ENCODE measurements around the gene RASD2.

Gene RASD2

GRCh38 chr22:35567351-35568141 lies 26.9 kb downstream of the RASD2 start:
- no peak for FAIRE-seq
- DNase-seq (ENCODE audit: insufficient read length), result no peak

GRCh38 chr22:35568751-35569739 lies 28.4 kb downstream of the RASD2 start:
- no peak for DNase-seq (ENCODE audit: insufficient read length)
- FAIRE-seq, result no peak
- TF ChIP-seq POLR2A (IDR thresholded peaks at IDR 0.05; ENCODE audit: low read depth, low read length), result no peak
- no peak for TF ChIP-seq POLR2AphosphoS5 (IDR thresholded peaks at IDR 0.05; ENCODE audit: low read depth, low read length)
- no peak for TF ChIP-seq TAF1 (IDR thresholded peaks at IDR 0.05; ENCODE audit: borderline replicate concordance, low read depth, low read length)

More at GRCh38 chr22:35567351-35568141, 26.9 kb downstream of the RASD2 start:
- TF ChIP-seq TAF1 (IDR thresholded peaks at IDR 0.05; ENCODE audit: borderline replicate concordance, low read depth, low read length), result no peak
- no peak for TF ChIP-seq POLR2AphosphoS5 (IDR thresholded peaks at IDR 0.05; ENCODE audit: low read depth, low read length)
- TF ChIP-seq POLR2A (IDR thresholded peaks at IDR 0.05; ENCODE audit: low read depth, low read length), result no peak

- no peak for FAIRE-seq
Observed at GRCh38 chr22:35569916-35570315, 29.3 kb downstream of the RASD2 start.

DNA sequence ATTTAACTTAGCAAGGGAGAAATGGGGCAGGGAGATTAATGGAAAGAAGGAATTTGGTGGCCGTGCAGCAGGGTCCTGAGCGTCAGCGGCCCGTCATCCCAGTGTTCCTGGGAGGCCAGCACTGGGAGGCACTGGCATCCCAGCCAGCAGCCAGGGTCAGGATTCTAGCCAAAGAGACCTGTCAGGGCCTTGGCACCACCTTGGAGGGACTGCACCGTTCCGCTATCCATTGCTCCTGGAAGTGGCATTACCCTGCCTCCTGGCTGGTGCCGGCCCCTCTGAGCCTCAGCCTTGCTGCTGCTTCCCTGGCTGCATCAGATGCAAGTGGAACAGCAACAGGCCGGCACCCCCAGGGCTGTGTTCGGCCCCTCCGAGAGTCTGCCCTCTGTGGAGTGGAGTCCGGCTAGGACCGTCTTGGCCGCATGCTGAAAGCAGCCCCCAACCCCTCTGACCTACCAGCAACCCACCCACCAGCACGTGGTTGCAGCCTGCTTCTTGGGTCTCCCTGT lies 30.1 kb downstream of the RASD2 start:
- FAIRE-seq, result no peak
- no peak for TF ChIP-seq POLR2AphosphoS5 (IDR thresholded peaks at IDR 0.05; ENCODE audit: low read depth, low read length)
- no peak for TF ChIP-seq POLR2A (IDR thresholded peaks at IDR 0.05; ENCODE audit: low read depth, low read length)
- no peak for TF ChIP-seq TAF1 (IDR thresholded peaks at IDR 0.05; ENCODE audit: borderline replicate concordance, low read depth, low read length)
- DNase-seq (ENCODE audit: insufficient read length), result no peak

More at GRCh38 chr22:35569916-35570315, 29.3 kb downstream of the RASD2 start:
- no peak for DNase-seq (ENCODE audit: insufficient read length)
- TF ChIP-seq TAF1 (IDR thresholded peaks at IDR 0.05; ENCODE audit: borderline replicate concordance, low read depth, low read length) (no peak), POLR2AphosphoS5 (IDR thresholded peaks at IDR 0.05; ENCODE audit: low read depth, low read length) (no peak), POLR2A (IDR thresholded peaks at IDR 0.05; ENCODE audit: low read depth, low read length) (no peak)

GRCh38 chr22:35572556-35572955 lies 31.9 kb downstream of the RASD2 start:
- no peak for TF ChIP-seq POLR2AphosphoS5 (IDR thresholded peaks at IDR 0.05; ENCODE audit: low read depth, low read length)
- no peak for TF ChIP-seq TAF1 (IDR thresholded peaks at IDR 0.05; ENCODE audit: borderline replicate concordance, low read depth, low read length)
- no peak for TF ChIP-seq POLR2A (IDR thresholded peaks at IDR 0.05; ENCODE audit: low read depth, low read length)
- FAIRE-seq (no peak), DNase-seq (ENCODE audit: insufficient read length) (no peak)

DNA sequence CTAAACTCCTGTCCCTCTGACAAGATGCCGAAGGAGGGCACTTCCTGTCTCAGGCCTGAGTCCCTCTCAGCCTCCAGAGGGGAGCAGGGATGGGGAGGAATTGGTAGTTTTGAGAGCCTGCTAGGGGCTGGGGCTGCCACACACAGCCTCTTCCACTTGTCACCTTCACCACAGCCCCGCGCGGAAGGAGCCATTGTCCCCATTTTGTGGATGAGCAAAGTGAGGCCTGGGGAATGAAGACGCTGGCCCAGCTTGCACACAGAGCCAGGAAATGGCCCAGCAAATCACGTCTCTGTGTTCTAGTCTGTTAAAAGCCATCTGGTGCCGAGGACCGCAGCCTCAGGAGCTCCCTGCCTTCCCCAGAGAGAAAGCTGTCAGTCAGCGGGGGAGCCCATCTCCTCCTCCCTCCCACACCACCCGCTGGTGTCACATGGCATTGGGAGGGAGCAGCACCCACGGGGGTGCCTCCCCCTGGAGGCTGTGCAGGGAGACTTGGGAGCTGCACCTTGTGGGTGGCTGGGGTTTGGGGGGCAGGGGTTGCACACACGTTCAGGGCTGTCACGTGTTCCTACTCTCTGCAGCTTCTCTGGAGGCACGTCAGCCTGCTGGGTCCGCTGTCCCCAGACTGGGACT lies 34.6 kb downstream of the RASD2 start:
- FAIRE-seq, result no peak
- TF ChIP-seq TAF1 (IDR thresholded peaks at IDR 0.05; ENCODE audit: borderline replicate concordance, low read depth, low read length), result no peak
- no peak for TF ChIP-seq POLR2AphosphoS5 (IDR thresholded peaks at IDR 0.05; ENCODE audit: low read depth, low read length)
- TF ChIP-seq POLR2A (IDR thresholded peaks at IDR 0.05; ENCODE audit: low read depth, low read length), result no peak
- DNase-seq (ENCODE audit: insufficient read length), result no peak

- DNase-seq (ENCODE audit: insufficient read length), result no peak
- FAIRE-seq, result no peak
- no peak for TF ChIP-seq POLR2A (IDR thresholded peaks at IDR 0.05; ENCODE audit: low read depth, low read length)
- no peak for TF ChIP-seq TAF1 (IDR thresholded peaks at IDR 0.05; ENCODE audit: borderline replicate concordance, low read depth, low read length)
- no peak for TF ChIP-seq POLR2AphosphoS5 (IDR thresholded peaks at IDR 0.05; ENCODE audit: low read depth, low read length)
Observed at GRCh38 chr22:35576671-35577070, 36.0 kb downstream of the RASD2 start.

- DNase-seq (ENCODE audit: insufficient read length) (no peak), FAIRE-seq (no peak)
- TF ChIP-seq POLR2AphosphoS5 (IDR thresholded peaks at IDR 0.05; ENCODE audit: low read depth, low read length) (no peak), POLR2A (IDR thresholded peaks at IDR 0.05; ENCODE audit: low read depth, low read length) (no peak), TAF1 (IDR thresholded peaks at IDR 0.05; ENCODE audit: borderline replicate concordance, low read depth, low read length) (no peak)
Observed at GRCh38 chr22:35577799-35578659, 37.4 kb downstream of the RASD2 start.

DNA sequence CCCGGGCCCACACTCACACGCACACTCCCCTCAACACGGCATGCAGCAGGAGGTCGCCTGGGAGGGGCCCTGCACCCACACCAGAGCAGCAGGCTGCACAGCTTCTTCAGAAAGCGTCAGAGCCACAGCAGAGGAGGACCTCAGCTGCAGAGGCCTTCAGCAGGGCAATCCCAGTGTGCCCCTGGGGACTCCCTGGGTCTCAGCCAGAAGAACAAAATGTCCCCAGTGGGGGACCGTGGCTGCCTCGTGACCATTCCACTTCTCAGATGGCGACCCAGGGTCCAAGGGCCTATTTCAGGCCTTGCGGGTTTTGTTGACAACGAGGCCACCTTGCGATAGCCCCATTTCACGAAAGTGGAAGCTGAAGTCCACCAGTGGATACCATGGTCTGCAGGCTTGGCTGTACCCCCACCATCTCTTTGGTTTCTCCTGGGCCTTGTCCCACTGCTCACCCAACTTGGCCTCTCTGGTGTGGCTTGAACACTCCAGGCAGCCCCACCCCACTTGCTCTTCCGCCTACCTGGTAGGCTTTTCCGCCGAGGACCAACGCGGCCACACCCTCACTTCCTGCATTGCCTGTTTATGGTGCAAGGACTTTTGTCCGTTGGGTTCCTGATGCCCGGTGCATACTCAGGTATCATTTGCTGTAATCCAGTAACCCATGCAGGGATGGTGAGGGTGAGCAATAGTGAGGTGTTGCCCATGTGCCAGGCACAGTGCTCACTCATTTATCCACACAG lies 38.4 kb downstream of the RASD2 start:
- TF ChIP-seq POLR2AphosphoS5 (IDR thresholded peaks at IDR 0.05; ENCODE audit: low read depth, low read length) (no peak), TAF1 (IDR thresholded peaks at IDR 0.05; ENCODE audit: borderline replicate concordance, low read depth, low read length) (no peak), POLR2A (IDR thresholded peaks at IDR 0.05; ENCODE audit: low read depth, low read length) (no peak)
- DNase-seq (ENCODE audit: insufficient read length) (no peak), FAIRE-seq (no peak)
